GM18858 (cell line): ENCODE measurements around the gene APOLD1.
"Not testable (repeated sequence)": the region's sequence is repeated elsewhere in the genome, so short reads cannot be mapped to it uniquely, and the experiment has no call there.

Experiments used
- ATAC-seq: cut with Tn5 transposase; IDR thresholded peaks from one replicate; pipeline ENCODE4 v1.9.1; 2021; ENCODE audit not compliant: unreplicated experiment

The APOLD1 gene

GRCh38 chr12:12807517-12807903, 22.1 kb downstream of the APOLD1 start:
- ATAC-seq: not testable (repeated sequence)

DNA sequence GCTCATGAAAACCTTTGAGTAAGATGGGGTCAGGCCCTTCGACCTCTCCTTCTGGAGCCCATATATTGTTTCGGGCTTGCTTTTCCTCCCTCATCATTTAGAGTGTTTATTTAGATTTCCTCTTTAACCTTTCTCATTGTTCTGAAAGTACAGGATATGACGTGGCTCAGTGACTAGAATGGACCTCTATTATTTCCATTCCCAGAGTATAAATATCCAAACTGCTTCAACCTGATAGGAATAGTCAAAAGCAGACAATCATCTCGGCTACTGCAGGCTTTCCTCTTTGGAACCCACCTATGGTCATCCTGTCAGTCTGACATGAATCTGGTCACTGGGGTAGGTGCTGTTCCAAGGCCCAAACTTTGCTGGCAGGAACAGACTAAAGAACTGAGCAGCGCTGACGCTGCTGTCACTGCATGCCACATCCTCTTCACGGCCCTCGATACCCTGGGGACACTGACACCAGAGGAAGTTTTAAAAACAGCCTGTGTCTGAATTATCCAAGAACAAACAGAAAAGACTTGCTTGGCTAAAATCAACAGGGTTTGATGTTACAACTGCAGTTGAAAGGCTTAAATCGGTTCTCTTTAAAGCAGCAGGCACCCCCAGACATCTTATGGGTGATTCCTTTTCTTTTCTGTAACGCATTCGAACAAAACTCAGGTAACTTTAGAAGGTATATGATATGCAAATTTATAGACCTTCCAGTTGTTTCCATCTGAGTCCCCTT, 22.7 kb downstream of the APOLD1 start:
- peak; percentile 55 for ATAC-seq

- no peak for ATAC-seq
Measured at GRCh38 chr12:12810553-12811021, 25.1 kb downstream of the APOLD1 start.

DNA sequence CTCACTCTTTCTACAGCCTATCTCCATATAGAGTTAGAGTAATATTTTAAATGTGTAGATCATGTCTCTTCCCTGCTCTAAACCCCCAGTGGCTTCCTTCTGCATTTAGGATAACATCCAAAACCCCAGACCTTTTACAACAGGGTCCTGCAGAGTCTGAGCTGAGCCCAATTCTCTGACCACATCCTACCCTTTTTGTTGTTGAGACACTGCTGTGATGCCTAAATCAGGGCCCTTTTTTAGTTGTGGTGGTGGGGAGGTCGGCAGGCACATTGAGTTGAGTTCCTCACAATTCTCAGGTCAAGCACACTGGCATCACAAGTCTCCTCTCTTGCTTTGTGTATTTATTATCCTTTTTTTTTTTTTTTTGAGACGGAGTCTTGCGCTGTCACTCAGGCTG, 25.9 kb downstream of the APOLD1 start:
- no peak for ATAC-seq

GRCh38 chr12:12812174-12812573, 26.7 kb downstream of the APOLD1 start:
- ATAC-seq: no peak

- ATAC-seq: no peak
Measured at GRCh38 chr12:12812618-12813119, 27.2 kb downstream of the APOLD1 start.

GRCh38 chr12:12813120-12814101, 28.0 kb downstream of the APOLD1 start, which contains the start of gene DDX47:
Gene DDX47 (plus strand): TSS chr12:12813346. CDS start chr12:12813368, 22 bp downstream.
- peak; percentile 62 for ATAC-seq

GRCh38 chr12:12817616-12818015, 32.2 kb downstream of the APOLD1 start:
- ATAC-seq: no peak

DNA sequence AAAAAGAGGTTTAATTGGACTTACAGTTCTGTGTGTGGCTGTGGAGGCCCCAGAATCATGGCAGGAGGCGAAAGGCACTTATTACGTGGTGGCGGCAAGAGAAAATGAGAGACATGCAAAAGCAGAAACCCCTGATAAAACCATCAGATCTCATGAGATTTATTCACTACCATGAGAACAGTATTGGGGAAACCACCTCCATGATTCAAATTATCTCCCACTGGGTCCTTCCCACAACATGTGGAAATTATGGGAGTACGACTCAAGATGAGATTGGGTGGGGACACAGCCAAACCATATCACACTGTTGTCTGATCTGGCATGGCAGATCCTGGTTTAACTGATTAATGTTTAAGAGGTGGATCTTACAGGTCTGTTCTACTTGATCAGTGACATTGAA, 33.2 kb downstream of the APOLD1 start:
- ATAC-seq: no peak

- ATAC-seq: no peak
Measured at GRCh38 chr12:12819221-12819620, 33.8 kb downstream of the APOLD1 start.

- ATAC-seq: no peak
Measured at GRCh38 chr12:12819752-12820311, 34.4 kb downstream of the APOLD1 start.

DNA sequence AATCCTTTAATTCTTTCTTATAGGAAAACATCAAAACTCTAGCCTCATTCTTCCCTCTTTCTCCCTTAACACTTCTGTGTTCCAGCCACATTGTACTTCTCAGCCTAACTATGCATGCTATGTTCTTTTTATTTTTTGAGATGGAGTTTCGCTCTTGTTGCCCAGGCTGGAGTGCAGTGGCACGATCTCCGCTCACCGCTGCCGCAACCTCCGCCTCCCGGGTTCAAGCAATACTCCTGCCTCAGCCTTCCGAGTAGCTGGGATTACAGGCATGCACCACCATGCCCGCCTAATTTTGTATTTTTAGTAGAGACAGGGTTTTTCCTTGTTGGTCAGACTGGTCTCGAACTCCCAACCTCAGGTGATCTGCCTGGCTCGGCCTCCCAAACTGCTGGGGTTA, 34.9 kb downstream of the APOLD1 start:
- ATAC-seq: not testable (repeated sequence)

DNA sequence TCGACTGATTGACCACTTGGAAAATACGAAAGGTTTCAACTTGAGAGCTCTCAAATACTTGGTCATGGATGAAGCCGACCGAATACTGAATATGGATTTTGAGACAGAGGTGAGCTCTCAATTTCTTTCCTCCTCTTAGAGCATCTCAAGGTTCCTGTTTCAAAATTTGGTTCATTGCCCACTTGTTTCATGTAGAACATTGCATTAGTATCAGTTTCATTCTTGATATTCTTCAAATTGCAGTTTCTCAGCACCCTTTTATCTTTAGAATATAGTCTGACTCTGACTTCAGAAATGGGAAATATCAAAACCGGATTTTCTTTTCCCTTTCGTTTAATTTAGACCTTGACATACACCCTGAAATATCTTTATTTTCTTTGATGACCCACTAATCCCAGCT, 36.5 kb downstream of the APOLD1 start:
- ATAC-seq: peak; percentile 61

DNA sequence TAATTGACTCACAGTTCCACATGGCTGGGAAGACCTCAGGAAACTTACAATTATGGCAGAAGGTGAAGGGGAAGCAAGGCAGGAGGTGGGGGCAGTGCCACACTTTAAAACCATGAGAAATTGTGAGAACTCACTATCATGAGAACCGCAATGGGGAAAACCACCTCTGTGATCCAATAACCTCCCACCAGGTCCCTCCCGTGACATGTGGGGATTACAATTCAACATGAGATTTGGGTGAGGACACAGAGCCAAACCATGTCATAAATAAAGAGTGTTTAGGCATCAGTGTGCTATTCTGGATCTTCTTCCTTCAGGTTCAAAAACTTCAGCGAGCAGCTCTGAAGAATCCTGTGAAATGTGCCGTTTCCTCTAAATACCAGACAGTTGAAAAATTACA, 37.4 kb downstream of the APOLD1 start:
- no peak for ATAC-seq

DNA sequence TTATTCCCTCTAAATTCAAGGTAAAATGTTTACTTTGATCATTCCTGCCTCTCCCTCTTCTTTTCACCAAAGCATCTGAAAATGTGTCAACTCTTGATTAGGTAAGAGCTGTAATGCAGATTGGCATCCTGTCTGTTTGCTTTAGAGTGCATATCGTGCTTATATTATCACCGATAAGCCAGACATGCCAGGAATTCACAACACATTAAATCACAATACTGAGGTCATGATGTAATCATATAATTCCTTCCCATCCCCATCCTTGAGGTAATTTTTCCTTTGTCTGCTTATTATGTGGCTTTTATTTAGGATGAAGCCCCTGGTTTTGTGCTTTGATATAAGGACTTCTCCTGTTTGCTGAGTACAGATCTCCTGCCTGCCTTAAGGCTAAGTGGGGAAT, 37.8 kb downstream of the APOLD1 start:
- ATAC-seq: no peak

DNA sequence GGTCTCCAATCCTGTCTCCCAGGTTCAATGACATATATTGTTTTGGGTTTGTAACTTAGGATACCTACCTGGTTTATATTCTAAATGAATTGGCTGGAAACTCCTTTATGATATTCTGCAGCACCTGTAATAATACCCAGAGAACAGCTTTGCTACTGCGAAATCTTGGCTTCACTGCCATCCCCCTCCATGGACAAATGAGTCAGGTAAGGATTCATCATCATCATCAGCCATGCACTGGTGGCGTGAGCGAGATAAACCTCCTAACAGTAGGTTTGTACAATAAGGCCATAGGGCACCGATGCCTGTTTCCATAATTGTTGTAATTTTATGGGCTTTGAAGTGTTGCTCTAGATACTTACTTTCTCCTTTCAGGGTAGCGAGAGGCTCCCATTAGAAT, 38.4 kb downstream of the APOLD1 start:
- ATAC-seq: no peak

DNA sequence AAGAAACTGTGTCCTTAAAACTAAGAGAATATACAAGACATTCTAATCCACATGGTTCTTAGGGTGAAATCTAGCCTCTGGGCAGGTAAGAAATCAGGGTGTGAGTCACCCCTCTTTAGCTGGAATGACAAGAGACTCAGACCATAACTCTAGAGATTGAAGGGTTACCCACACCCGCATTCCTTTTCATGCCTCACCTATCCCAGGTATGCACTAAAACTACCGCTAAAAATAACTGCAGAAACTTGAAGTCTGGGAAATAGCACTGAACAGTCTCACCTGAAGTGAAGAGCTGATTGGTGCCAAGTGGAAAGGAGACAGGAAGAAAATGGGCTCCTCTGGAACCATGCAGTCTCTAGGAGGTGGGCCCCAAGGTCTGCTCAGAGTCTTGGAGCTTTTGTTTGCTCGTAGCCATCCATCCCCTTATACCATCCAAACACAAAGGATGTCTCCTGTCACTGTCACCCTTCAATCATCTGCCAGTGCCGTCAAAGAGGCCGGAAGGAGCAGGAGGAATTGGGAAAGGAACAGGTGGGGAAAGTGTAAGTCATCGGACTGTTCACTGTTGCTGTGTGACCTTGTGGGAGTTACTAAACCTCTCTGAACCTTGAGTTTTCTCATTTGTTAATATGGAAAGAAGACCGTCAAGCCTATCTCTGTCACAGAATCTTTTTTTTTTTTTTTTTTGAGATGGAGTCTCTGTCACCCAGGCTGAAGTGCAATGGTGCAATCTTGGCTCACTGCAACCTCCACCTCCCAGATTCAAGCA, 50.1 kb downstream of the APOLD1 start:
- no peak for ATAC-seq

GRCh38 chr12:12836571-12836970, 51.1 kb downstream of the APOLD1 start:
- no peak for ATAC-seq

GRCh38 chr12:12837025-12837812, 51.8 kb downstream of the APOLD1 start:
- no peak for ATAC-seq

DNA sequence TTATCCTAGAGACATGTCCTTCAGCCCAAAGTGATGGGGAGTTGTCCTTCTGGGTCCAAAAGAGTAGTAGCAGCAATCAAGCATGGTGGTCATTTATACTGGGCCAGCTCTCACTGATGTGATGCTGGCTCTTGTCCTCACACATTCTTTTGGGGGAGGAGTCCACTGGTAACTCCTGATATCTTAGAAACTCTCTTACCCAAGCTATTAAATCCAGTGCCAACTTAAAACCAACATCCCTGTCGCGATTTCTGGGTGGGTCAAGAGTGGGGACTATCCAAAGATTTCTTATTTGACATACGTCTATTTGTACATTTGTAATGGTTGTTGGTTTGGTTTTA, 52.3 kb downstream of the APOLD1 start:
- ATAC-seq: no peak
